ENCODE data around the gene CELF3. TPM values are rescaled to one million over a fixed set of nuclear protein-coding genes. Genes with fewer than 3 reads are reported as not detected.
"Not testable (repeated sequence)": the region's sequence is repeated elsewhere in the genome, so short reads cannot be mapped to it uniquely, and the experiment has no call there.

Gene CELF3
- total RNA-seq: 0.37 TPM
- polyA plus RNA-seq: 0.47 TPM

DNA sequence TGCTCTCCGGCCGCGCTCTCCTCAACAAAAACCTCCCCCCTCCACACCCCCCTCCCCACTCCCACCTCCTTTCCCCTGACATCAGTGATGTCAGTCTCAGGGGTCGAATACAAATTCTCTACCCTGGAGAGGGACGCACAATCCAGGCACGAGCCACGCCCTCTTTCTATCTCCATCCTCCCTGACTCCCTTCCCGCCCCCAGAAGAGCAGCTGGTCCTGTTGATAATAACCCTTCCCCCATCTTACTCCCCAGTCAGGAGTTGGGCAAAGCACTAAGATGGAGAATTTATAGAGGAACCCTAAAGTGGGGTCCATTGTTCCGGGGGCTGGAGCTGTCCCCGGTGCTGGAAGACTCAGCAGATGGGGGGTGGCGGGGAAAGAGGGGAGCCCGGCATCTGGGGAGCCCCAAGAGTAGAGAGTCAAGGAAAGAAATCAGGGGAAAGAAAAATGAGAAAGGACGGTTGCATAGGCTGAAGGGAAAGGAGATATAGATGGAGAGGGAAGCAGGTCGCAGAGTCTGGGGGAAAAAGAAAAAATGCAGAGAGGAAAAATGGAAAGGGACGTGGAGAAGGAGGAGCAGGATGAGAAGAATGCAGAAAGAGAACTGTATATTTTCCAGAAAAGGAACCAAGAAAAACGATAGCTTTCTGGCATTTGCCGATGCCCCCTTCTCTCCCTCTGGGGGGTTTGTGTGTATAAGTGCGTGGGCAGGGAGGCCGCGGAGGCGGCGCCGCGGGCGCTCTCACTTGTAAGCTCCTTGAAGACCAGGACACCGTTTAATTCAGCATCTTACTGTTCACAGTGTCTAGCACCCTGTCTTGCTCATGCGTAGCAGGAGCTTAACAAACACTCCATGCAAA lies at the start of gene CELF3:
Gene CELF3, minus strand, starts transcription at position 33 of the 861 bp plus-strand sequence. CDS start 783 bp downstream, outside the sequence.
- Histone ChIP-seq H3K4me1 (ENCODE audit: insufficient read depth) (peaks cover 2% of the 10 kb centered on the region), H3K4me3 (ENCODE audit: low read depth, low read length) (no peak within 1 kb of the TSS), H3K27ac (ENCODE audit: low read depth) (no peak within 1 kb of the TSS), H3K36me3 (ENCODE audit: insufficient read depth) (no peaks in the 10 kb centered on the region)
- peak; percentile 36 for DNase-seq (ENCODE audit: extremely low spot score)
- WGBS: 10% methylated on average over 27 of the region's 27 CpGs

DNA sequence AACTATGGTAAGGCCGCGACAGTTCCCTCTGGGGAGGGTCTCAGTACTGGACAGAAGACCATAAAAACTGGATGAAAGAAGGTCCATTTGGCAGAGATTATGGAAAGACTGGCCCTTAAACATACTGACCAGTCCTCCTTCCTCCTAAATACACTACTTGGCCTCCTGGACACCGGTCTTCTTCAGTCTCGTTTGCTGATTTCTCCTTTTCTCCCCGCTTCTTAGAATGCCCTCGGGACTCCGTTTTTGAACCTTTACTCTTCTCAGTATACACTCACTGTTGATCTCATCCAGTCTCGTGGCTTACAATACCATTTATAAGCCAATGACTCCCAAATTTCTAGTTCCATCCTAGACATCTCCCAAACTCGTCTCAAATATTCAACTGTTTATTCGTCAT lies 47.4 kb upstream of the CELF3 start:
- WGBS: 48% methylated on average over 10 of the region's 10 CpGs
- no peak for DNase-seq (ENCODE audit: extremely low spot score)
- Histone ChIP-seq H3K36me3 (ENCODE audit: insufficient read depth) (peaks cover 2% of the 10 kb centered on the region), H3K4me1 (ENCODE audit: insufficient read depth) (no peaks in the 10 kb centered on the region), H3K4me3 (ENCODE audit: low read depth, low read length) (peak overlapping the region; percentile 90), H3K27ac (ENCODE audit: low read depth) (no peak overlapping the region)

DNA sequence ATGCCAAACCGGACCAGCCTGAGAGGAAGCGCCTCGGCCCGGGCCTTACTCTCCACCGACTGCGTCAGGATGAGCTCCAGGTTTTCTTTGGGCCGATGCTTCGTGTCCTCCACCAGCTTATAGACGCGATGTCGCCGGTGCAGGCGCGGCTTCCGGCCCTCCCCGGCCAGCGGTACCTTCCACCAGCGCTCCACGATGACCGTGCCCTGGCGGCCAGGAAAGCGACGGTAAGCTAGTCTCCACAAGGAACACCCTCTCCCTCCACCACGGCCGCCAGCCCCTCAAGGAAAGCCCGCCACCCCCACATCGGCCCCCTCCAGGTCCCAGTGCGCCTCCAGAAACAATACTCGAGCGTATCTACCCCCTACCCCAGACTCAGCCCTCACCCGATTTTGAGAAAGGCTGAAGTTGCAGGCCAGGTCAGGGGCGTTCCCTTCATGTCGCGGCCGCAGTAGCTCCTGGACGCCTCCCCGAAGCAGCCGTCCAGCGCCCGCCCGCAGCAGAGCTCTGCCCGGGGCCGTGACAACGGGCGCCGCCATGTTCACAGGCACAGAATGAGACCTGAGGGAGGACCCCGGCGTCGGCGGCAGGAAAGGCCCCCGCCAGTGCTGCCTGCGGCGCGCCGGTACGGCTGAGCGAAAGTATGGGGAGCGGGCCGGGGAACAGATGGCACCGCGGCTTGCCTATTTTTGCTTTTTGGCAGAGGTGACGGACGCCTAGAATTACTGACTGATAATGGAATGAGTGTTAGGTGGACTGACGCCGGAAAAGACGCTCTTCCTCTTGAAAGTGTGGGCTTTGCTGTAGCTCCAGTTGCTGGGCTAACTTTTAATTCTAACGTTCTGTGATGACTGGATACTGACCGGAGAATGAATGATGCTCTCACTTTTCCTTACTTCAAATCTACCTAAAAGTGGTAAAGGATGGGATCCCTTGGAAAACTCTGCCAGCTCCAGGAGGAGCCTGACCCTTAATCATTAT lies 46.6 kb upstream of the CELF3 start, which contains the start of gene MRPL9:
Gene MRPL9, minus strand, starts transcription at position 556 of the 981 bp plus-strand sequence. Its CDS starts 17 bp downstream, at position 539.
- Histone ChIP-seq H3K4me1 (ENCODE audit: insufficient read depth) (no peaks in the 10 kb centered on the region), H3K4me3 (ENCODE audit: low read depth, low read length) (peak within 1 kb of the TSS; percentile 90), H3K27ac (ENCODE audit: low read depth) (peak within 1 kb of the TSS; percentile 94), H3K36me3 (ENCODE audit: insufficient read depth) (peaks cover 2% of the 10 kb centered on the region)
- peak; percentile 46 for DNase-seq (ENCODE audit: extremely low spot score)
- under 1% methylated on average over 68 of the region's 68 CpGs for WGBS

DNA sequence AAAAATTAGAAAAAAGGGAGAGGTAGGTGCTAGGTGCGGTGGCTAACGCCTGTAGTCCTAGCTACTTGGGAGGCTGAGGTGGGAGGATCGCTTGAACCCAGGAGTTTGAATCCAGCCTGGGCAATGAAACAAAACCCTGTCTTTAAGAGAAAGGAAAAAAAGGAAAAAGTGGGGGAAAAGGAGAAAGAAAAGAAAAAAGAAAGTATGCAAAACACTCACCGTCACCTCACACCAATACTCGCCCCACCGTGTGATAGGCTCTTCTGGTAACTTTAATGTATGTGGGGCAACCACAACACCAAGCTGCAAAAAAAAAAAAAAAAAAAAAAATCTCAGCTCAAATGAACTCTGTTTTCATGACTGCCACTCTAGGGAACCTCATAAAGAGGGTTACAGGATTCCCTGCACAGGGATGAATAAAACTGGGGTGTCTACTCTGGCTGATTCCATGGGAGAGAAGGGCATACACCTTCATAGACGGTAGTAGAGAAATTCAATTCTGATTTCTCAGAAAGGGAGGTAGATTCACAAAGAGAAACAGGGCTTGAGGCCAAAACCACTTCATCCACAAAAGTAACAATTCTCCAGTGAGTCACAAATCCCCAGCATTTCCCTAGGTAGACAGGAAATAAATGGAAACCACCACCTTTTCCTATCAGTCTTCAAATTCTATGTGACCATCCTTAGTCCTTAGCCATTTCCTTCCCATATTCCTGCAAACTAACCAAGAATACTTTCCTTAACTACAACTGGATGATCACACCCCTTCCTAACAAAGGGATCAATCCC lies 44.2 kb upstream of the CELF3 start:
- WGBS: 94% methylated on average over 7 of the region's 7 CpGs
- H3K36me3 ChIP-seq (ENCODE audit: insufficient read depth): peaks cover 2% of the 10 kb centered on the region
- H3K27ac ChIP-seq (ENCODE audit: low read depth): no peak overlapping the region
- H3K4me1 ChIP-seq (ENCODE audit: insufficient read depth): no peaks in the 10 kb centered on the region
- no peak for DNase-seq (ENCODE audit: extremely low spot score)
- H3K4me3 ChIP-seq (ENCODE audit: low read depth, low read length): no peak overlapping the region

GRCh38 chr1:151759241-151759640 lies 42.6 kb upstream of the CELF3 start:
- Histone ChIP-seq H3K36me3 (ENCODE audit: insufficient read depth) (peaks cover 2% of the 10 kb centered on the region), H3K27ac (ENCODE audit: low read depth) (no peak overlapping the region), H3K4me1 (ENCODE audit: insufficient read depth) (no peaks in the 10 kb centered on the region), H3K4me3 (ENCODE audit: low read depth, low read length) (no peak overlapping the region)
- DNase-seq (ENCODE audit: extremely low spot score): no peak

DNA sequence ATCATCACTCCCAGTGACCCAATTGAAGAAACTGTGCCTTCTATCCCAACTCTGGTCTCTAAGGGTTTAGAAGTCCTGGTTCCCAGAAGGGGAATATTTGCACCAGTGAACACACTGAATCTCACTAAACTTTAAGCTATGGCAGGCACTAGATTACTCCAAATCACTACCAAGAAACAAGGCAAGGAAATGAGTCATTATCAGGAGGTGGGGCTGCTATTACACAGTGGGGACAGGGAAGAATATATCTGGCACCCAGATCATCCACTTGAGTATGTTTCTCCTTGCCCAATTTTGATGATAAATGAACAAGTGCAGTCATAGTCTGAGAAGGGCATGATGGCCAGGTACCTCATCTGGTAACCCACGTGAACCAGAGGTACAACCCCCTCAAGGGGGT lies 39.7 kb upstream of the CELF3 start:
- no peak for DNase-seq (ENCODE audit: extremely low spot score)
- no peak overlapping the region for H3K27ac ChIP-seq (ENCODE audit: low read depth)
- 65% methylated on average over 1 of the region's 1 CpG for WGBS
- no peaks in the 10 kb centered on the region for H3K4me1 ChIP-seq (ENCODE audit: insufficient read depth)
- H3K36me3 ChIP-seq (ENCODE audit: insufficient read depth): peaks cover 2% of the 10 kb centered on the region
- no peak overlapping the region for H3K4me3 ChIP-seq (ENCODE audit: low read depth, low read length)

DNA sequence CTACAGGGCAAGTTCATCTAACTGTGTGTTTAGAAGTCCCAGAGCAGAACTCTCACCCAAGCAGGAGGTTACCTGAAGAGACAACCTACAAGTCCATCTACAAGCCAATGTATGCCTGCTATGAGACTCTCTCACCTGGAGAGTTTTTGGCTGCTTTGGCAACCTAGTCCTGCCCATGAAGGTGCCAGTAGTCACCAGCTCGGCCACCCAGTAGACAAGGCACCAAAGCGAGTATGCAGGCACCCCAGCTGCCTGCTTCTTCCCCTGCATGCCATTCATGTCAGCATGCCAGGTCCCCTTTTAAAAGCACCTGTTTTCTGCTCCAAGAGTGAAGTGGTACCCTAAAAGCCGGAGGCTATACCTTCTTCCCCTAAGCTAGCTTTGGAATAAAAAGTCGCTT lies 24.9 kb upstream of the CELF3 start:
- H3K4me3 ChIP-seq (ENCODE audit: low read depth, low read length): no peak overlapping the region
- no peak overlapping the region for H3K27ac ChIP-seq (ENCODE audit: low read depth)
- DNase-seq (ENCODE audit: extremely low spot score): no peak
- H3K4me1 ChIP-seq (ENCODE audit: insufficient read depth): no peaks in the 10 kb centered on the region
- WGBS: 81% methylated on average over 4 of the region's 4 CpGs
- no peaks in the 10 kb centered on the region for H3K36me3 ChIP-seq (ENCODE audit: insufficient read depth)

DNA sequence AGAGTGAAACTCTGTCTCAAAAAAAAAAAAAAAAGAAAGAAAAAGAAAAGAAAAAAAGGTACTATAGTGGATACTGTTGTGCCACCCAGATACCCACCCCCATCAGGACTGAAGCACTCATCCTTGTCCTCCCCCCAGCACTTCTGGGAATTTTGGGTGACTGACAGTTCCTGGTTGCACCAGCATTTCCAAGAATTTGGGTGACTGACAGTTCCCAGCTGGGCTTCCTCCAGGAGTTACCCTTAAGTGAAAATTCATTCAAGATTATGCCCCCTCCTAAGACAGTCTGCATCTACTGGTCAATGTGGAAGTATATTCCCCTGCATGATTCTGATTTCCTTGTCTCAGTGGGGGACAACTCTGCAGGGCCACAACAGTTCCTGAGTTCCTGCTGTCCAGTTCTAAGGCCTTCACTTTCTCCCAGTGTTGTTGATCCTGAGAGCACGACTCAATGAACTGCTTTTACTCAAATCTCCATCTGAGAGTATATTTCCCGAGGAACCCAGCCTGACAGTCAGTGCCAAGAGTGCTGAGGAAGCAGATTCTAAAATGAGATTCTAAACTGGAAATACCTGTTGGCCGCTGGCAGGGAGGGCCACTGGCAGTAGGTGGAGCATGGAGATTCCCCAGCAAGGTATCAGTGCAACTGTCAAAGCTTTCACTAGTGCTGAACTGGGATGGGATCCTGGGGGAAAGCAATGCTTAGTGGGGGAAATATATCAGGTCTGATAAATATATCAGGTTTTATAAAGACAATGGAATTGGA lies 23.2 kb upstream of the CELF3 start:
- WGBS: 57% methylated on average over 3 of the region's 3 CpGs
- no peaks in the 10 kb centered on the region for H3K36me3 ChIP-seq (ENCODE audit: insufficient read depth)
- no peak overlapping the region for H3K27ac ChIP-seq (ENCODE audit: low read depth)

DNA sequence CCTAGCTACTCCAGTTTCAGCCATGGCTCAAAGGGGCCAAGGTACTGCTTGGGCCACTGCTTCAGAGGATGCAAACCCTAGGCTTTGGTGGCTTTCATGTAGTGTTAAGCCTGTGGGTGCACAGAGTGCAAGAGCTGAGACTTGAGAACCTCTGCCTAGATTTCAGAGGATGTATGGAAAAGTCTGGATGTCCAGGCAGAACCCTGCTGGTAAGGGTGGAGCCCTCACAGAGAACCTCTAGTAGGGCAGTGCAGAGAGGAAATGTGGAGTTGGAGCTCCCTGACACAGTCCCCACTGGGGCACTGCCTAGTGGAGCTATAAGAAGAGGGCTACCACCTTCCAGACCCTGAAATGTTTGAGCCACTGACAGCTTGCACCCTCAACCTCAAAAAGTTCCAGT lies 20.9 kb upstream of the CELF3 start:
- no peak for DNase-seq (ENCODE audit: extremely low spot score)
- H3K36me3 ChIP-seq (ENCODE audit: insufficient read depth): no peaks in the 10 kb centered on the region
- H3K27ac ChIP-seq (ENCODE audit: low read depth): no peak overlapping the region
- H3K4me3 ChIP-seq (ENCODE audit: low read depth, low read length): no peak overlapping the region
- H3K4me1 ChIP-seq (ENCODE audit: insufficient read depth): no peaks in the 10 kb centered on the region

More for the DNA sequence above, 23.2 kb upstream of the CELF3 start:
- Histone ChIP-seq H3K4me1 (ENCODE audit: insufficient read depth) (no peaks in the 10 kb centered on the region), H3K4me3 (ENCODE audit: low read depth, low read length) (no peak overlapping the region)
- DNase-seq (ENCODE audit: extremely low spot score): no peak

DNA sequence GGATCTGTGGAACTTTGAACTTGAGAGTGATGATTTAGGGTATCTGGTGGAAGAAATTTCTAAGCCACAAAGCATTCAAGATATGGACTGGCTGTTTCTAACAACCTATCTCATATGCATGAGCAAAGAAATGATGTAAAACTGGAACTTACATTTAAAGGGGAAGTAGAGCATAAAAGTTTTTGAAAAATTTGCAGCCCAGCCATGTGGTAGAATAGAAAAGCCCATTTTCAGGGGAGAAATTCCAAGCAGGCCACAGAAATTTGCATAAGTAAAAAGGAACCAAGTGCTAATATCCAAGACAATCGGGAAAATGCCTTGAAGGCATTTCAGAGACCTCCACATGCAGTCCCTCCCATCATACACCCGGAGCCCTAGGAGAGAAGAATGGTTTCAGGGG lies 20.4 kb upstream of the CELF3 start:
- Histone ChIP-seq H3K4me3 (ENCODE audit: low read depth, low read length) (no peak overlapping the region), H3K36me3 (ENCODE audit: insufficient read depth) (no peaks in the 10 kb centered on the region), H3K4me1 (ENCODE audit: insufficient read depth) (no peaks in the 10 kb centered on the region), H3K27ac (ENCODE audit: low read depth) (no peak overlapping the region)
- DNase-seq (ENCODE audit: extremely low spot score): no peak
- 80% methylated on average over 2 of the region's 2 CpGs for WGBS

DNA sequence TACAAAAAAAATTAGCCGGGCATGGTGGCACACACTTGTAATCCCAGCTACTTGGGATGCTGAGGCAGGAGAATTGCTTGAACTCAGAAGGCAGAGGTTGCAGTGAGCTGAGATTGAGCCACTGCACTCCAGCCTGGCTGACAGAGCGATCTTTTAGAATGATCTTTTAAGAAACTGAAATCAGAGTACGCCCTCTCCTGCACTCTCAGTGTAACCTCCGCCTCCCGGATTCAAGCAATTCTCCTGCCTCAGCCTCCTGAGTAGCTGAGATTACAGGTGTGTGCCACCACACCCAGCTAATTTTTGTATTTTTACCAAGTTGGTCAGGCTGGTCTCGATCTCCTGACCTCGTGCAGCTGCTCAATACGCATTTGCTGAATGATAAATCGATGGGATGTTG lies 17.4 kb upstream of the CELF3 start:
- H3K36me3 ChIP-seq (ENCODE audit: insufficient read depth); H3K4me1 ChIP-seq (ENCODE audit: insufficient read depth); H3K4me3 ChIP-seq (ENCODE audit: low read depth, low read length); DNase-seq (ENCODE audit: extremely low spot score); H3K27ac ChIP-seq (ENCODE audit: low read depth): not testable (repeated sequence)
- 92% methylated on average over 9 of the region's 9 CpGs for WGBS

GRCh38 chr1:151733126-151733525 lies 16.5 kb upstream of the CELF3 start:
- no peaks in the 10 kb centered on the region for H3K36me3 ChIP-seq (ENCODE audit: insufficient read depth)
- 79% methylated on average over 3 of the region's 3 CpGs for WGBS
- no peak for DNase-seq (ENCODE audit: extremely low spot score)

GRCh38 chr1:151729966-151730291 lies 13.3 kb upstream of the CELF3 start:
- WGBS: 88% methylated on average over 4 of the region's 4 CpGs
- no peak for DNase-seq (ENCODE audit: extremely low spot score)
- H3K36me3 ChIP-seq (ENCODE audit: insufficient read depth): no peaks in the 10 kb centered on the region
- no peaks in the 10 kb centered on the region for H3K4me1 ChIP-seq (ENCODE audit: insufficient read depth)
- H3K27ac ChIP-seq (ENCODE audit: low read depth): no peak overlapping the region
- H3K4me3 ChIP-seq (ENCODE audit: low read depth, low read length): no peak overlapping the region

More at GRCh38 chr1:151733126-151733525, 16.5 kb upstream of the CELF3 start:
- Histone ChIP-seq H3K4me3 (ENCODE audit: low read depth, low read length) (no peak overlapping the region), H3K4me1 (ENCODE audit: insufficient read depth) (no peaks in the 10 kb centered on the region), H3K27ac (ENCODE audit: low read depth) (no peak overlapping the region)
